Endodermal cell (in vitro differentiated cells): Measurements from ENCODE around the gene CTU1. TPM values are rescaled to one million over a fixed set of nuclear protein-coding genes. Genes with fewer than 3 reads are reported as not detected.

Source experiments
- DNase-seq: peaks from one replicate; pipeline ENCODE4 v3.0.0-alpha.2; 2017
- H3K27ac ChIP-seq: 2 replicates; pipeline ENCODE4 v1.5.1; 2013; ENCODE audit warnings: mild to moderate bottlenecking, low read depth, low read length, moderate library complexity
- H3K27me3 ChIP-seq: 2 replicates; pipeline ENCODE4 v1.6.1; 2013; ENCODE audit warnings: mild to moderate bottlenecking, low read length, moderate library complexity; ENCODE audit not compliant: insufficient read depth, control insufficient read depth, poor library complexity, severe bottlenecking
- H3K36me3 ChIP-seq: 2 replicates; pipeline ENCODE4 v1.7.0; 2013; ENCODE audit warnings: mild to moderate bottlenecking, low read length, moderate library complexity; ENCODE audit not compliant: control insufficient read depth, insufficient read depth
- H3K4me1 ChIP-seq: one replicate; pipeline ENCODE4 v1.7.0; 2013; ENCODE audit warnings: low read length; ENCODE audit not compliant: control insufficient read depth, insufficient read depth
- H3K4me3 ChIP-seq: 2 replicates; pipeline ENCODE4 v1.5.1; 2013; ENCODE audit warnings: mild to moderate bottlenecking, low read length, moderate library complexity
- H3K9ac ChIP-seq: 2 replicates; pipeline ENCODE4 v1.6.1; 2013; ENCODE audit warnings: mild to moderate bottlenecking, low read length, moderate library complexity; ENCODE audit not compliant: poor library complexity, severe bottlenecking; ENCODE audit errors: extremely low read depth
- H3K9me3 ChIP-seq: 2 replicates; pipeline ENCODE4 v1.6.1; 2013; ENCODE audit warnings: mild to moderate bottlenecking, low read length, moderate library complexity; ENCODE audit not compliant: control insufficient read depth
- H3K27ac Mint-ChIP-seq: 2 replicates; pipeline ENCODE4 v1.8.0; 2020; ENCODE audit warnings: mixed read lengths
- H3K27me3 Mint-ChIP-seq: 2 replicates; pipeline ENCODE4 v1.8.0; 2021; ENCODE audit warnings: mild to moderate bottlenecking, mixed read lengths; ENCODE audit not compliant: insufficient read depth
- H3K36me3 Mint-ChIP-seq: 2 replicates; pipeline ENCODE4 v1.8.0; 2020; ENCODE audit warnings: low read depth, mixed read lengths
- H3K4me1 Mint-ChIP-seq: 2 replicates; pipeline ENCODE4 v1.8.0; 2020; ENCODE audit warnings: mixed read lengths
- H3K4me3 Mint-ChIP-seq: 2 replicates; pipeline ENCODE4 v1.8.0; 2020; ENCODE audit warnings: mild to moderate bottlenecking, moderate library complexity, mixed read lengths
- H3K9me3 Mint-ChIP-seq: 2 replicates; pipeline ENCODE4 v1.8.0; 2020; ENCODE audit warnings: mild to moderate bottlenecking, mixed read lengths
- CTCF ChIP-seq: fragments of 200-600 bp; sonication (generic); conservative IDR thresholded peaks from 2 replicates; pipeline ENCODE4 v1.5.0; 2021; ENCODE audit warnings: antibody characterized with exemption, mild to moderate bottlenecking
- WGBS, 2 experiments: methylation state at CpG; one replicate each; pipeline versions ENCODE4 v1.1.5 to v1.1.7; 2013; ENCODE audit warnings: missing lambda C conversion rate in 2 of 2, mixed read lengths in 1 of 2; ENCODE audit not compliant: insufficient coverage in 1 of 2, insufficient read length in 1 of 2; 5-methylcytosine and 5-hydroxymethylcytosine counted together
- total RNA-seq, 2 donors: library from RNA; stranded (reverse); fragmentation: NEBNext Ultra II Directional in 1 of 2; extraction: Animal tissue kit (Norgen Biotek cat#: 25700) in 1 of 2; gene quantifications; 2 replicates in 1 of 2; 3 replicates in 1 of 2; pipeline ENCODE4 v1.2.1, GENCODE V29; 2021

The CTU1 gene
- total RNA-seq, 2 donors from 2014 or later, result 5.1 to 5.7 TPM

DNA sequence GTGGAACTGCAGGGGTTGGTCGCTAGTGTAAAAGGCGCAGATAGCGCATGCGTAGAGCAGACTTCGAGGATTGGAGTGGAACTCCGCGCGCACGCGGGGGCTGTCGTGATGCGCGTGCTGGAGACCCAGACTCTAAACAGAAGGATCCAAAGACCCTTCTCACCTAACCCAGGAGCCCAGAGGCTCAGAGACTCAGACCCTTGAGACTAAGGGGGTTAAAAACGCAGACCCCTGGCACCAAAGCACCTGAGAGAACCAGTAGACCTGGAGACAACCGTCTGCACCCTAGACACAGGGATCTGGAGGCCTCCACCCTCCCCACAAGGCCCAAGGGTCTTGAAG lies 567 bp upstream of the CTU1 start:
- no peaks in the 10 kb centered on the region for H3K9me3 ChIP-seq
- no peak for TF ChIP-seq CTCF
- H3K27ac Mint-ChIP-seq, result peak overlapping the region; percentile 86
- no peak overlapping the region for H3K27ac ChIP-seq
- H3K4me3 Mint-ChIP-seq, result peak overlapping the region; percentile 94
- H3K9me3 Mint-ChIP-seq, result no peaks in the 10 kb centered on the region
- no peak for DNase-seq
- H3K36me3 ChIP-seq, result no peaks in the 10 kb centered on the region
- H3K9ac ChIP-seq, result peak overlapping the region; percentile 34
- no peaks in the 10 kb centered on the region for H3K4me1 ChIP-seq
- H3K4me3 ChIP-seq, result peak overlapping the region; percentile 86
- peaks cover 15% of the 10 kb centered on the region for H3K27me3 ChIP-seq
- WGBS, 2 experiments, result 15 to 71% methylated on average over 1 to 15 of the region's 15 CpGs
- peaks cover 11% of the 10 kb centered on the region for H3K4me1 Mint-ChIP-seq
- H3K36me3 Mint-ChIP-seq, result peaks cover 6% of the 10 kb centered on the region
- peaks cover 4% of the 10 kb centered on the region for H3K27me3 Mint-ChIP-seq

DNA sequence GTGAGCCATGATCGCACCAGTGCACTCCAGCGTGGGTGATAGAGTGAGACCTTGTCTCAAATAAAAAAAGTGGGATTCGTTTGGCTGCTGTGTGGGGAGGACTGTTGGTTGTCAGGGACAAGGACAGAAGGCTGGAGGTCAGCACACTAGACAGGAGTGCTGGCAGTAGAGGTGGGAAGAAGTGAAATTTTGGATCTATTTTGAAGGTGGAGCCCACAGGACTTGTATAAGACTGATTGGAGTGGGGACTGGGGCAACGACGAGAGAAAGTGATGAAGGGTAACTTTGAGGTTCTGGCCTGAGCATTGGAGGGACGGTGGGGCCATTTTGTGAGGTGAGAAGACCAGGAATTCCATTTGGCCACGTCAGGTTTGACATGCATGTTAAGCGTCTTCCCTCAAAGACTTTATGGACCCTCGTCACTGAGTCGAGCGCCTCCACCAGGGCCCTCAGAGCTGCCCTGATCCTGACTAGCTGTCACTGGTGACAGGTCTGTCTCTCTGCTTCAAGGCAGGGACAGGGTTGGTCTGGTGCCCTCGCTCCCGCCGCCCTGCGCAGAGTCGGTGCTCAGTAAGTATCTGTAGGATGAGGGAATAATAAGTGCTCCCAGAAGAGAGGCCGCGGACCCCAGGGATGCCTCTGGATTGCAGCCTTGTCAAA lies 673 bp downstream of the CTU1 start:
- Mint-ChIP-seq H3K4me1 (peaks cover 11% of the 10 kb centered on the region), H3K27me3 (peaks cover 4% of the 10 kb centered on the region), H3K36me3 (peaks cover 16% of the 10 kb centered on the region), H3K27ac (peak overlapping the region; percentile 96), H3K9me3 (no peaks in the 10 kb centered on the region), H3K4me3 (peak overlapping the region; percentile 94)
- Histone ChIP-seq H3K27me3 (peaks cover 4% of the 10 kb centered on the region), H3K36me3 (peaks cover 5% of the 10 kb centered on the region), H3K4me1 (no peaks in the 10 kb centered on the region), H3K9ac (peak overlapping the region; percentile 53), H3K9me3 (no peaks in the 10 kb centered on the region), H3K27ac (no peak overlapping the region), H3K4me3 (peak overlapping the region; percentile 86)
- no peak for TF ChIP-seq CTCF
- DNase-seq, result no peak
- WGBS, 2 experiments, result 23 to 28% methylated on average over 13 to 18 of the region's 18 CpGs

DNA sequence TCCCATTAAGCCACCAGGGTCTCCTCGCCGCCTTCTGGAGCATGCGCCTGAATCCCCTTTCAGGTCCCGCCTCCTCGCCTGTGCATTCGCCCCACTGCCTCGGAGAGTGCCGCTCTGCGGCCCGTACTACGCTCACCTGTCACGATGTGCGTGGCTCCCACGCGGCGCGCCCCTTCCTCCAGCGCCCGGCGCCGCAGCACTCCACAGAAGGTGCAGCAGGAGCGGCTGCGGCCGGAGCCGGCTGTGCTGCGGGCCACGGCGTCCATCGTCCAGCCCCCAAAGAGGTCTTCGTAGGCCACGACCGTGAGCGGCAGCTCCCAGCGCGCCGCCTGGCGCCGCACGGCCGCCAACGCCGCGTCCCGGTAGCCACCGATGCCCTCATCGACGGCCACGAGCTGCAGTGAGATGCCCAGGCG lies 4.3 kb downstream of the CTU1 start:
- H3K36me3 Mint-ChIP-seq, result peaks cover 20% of the 10 kb centered on the region
- H3K27ac Mint-ChIP-seq, result no peak overlapping the region
- H3K4me3 Mint-ChIP-seq, result peak overlapping the region; percentile 30

More for the DNA sequence above, 4.3 kb downstream of the CTU1 start:
- H3K27ac ChIP-seq, result no peak overlapping the region
- H3K4me1 ChIP-seq, result no peaks in the 10 kb centered on the region
- no peak for TF ChIP-seq CTCF
- no peaks in the 10 kb centered on the region for H3K9me3 ChIP-seq
- Mint-ChIP-seq H3K9me3 (no peaks in the 10 kb centered on the region), H3K4me1 (peaks cover 24% of the 10 kb centered on the region), H3K27me3 (no peaks in the 10 kb centered on the region)
- no peak overlapping the region for H3K9ac ChIP-seq
- 97% methylated on average over 42 to 49 of the region's 49 CpGs for WGBS, 2 experiments
- no peaks in the 10 kb centered on the region for H3K27me3 ChIP-seq
- peaks cover 9% of the 10 kb centered on the region for H3K36me3 ChIP-seq
- no peak overlapping the region for H3K4me3 ChIP-seq
- no peak for DNase-seq
